SK-N-MC (cell line): ENCODE measurements around the gene HLA-DOA.

ENCODE experiments used
- DNase-seq: peaks from one replicate; pipeline ENCODE4 v3.0.0-alpha.2; 2011; ENCODE audit warnings: low read depth, low spot score
- H3K27ac ChIP-seq: fragments of 200-600 bp; sonication (generic); 2 replicates; pipeline ENCODE4 v1.5.1; 2016; ENCODE audit warnings: mixed run types
- H3K36me3 ChIP-seq: fragments of 200-600 bp; sonication (generic); 2 replicates; pipeline ENCODE4 v1.6.1; 2017; ENCODE audit warnings: antibody characterized with exemption, low read length, mixed read lengths; ENCODE audit not compliant: insufficient read depth
- H3K4me3 ChIP-seq: fragments of 200-600 bp; sonication (generic); 2 replicates; pipeline ENCODE4 v1.5.1; 2016
- H3K9ac ChIP-seq: fragments of 200-600 bp; sonication (generic); 2 replicates; pipeline ENCODE4 v1.8.0; 2017; ENCODE audit warnings: mixed run types, mixed read lengths; ENCODE audit not compliant: insufficient read length
- H3K9me3 ChIP-seq: fragments of 200-600 bp; sonication (generic); 2 replicates; pipeline ENCODE4 v1.6.1; 2017; ENCODE audit warnings: low read depth, mild to moderate bottlenecking, antibody characterized with exemption, low read length, moderate library complexity, mixed read lengths
- EZH2 ChIP-seq: fragments of 200-600 bp; sonication (generic); IDR thresholded peaks from one replicate; pipeline ENCODE4 v1.6.1; 2017; ENCODE audit warnings: antibody characterized with exemption
- FOXP2 ChIP-seq: optimal IDR thresholded peaks from 2 replicates; pipeline ENCODE3; 2011; ENCODE audit warnings: mild to moderate bottlenecking, moderate library complexity; ENCODE audit not compliant: insufficient read depth; ENCODE audit errors: extremely low read length, control extremely low read depth
- POLR2AphosphoS5 ChIP-seq: IDR thresholded peaks from 2 replicates; pipeline ENCODE4 v1.6.1; 2012; ENCODE audit warnings: mild to moderate bottlenecking, low read depth, low read length, borderline replicate concordance

The HLA-DOA gene

DNA sequence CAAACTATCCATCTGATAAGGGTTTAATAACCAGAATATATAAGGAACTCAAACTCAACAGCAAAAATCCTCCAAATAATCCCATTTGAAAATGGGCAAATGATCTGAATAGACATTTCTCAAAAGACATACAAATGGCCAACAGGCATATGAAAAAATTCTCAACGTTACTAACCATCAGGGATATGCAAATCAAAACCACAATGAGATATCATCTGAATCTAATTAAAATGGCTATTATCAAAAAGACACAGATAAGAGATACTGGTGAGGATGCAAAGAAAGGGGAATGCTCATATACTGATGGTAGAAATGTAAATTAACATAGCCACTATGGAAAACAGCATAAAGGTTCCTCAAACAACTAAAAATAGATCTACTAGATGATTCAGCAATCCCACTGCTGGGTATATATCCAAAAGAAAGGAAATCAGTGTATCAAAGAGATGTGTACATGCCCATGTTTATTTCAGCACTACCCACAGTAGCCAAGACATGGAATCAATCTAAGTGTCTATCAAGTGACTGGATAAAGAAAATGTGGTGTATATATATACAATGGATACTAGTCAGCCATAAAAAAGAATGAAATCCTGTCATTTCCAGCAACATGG, 47.1 kb downstream of the HLA-DOA start:
- no peak for TF ChIP-seq FOXP2
- TF ChIP-seq POLR2AphosphoS5, result no peak
- TF ChIP-seq EZH2, result no peak
- no peak overlapping the region for H3K9ac ChIP-seq
- no peak for DNase-seq

DNA sequence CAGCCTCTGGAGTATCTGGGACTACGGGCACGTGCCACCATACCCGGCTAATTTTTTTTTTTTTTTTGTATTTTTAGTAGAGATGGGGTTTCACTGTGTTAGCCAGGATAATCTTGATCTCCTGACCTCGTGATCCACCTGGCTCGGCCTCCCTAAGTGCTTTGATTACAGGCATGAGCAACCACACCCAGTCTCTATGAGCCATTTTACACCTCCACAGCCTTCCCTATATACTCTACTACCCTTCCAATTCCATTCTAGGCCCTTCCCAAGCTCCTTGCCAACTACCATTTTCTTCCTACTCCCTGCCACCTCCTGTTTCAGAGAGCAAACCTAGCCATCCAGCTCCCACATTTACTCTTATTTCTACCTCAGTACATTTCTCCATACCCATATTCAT, 48.8 kb downstream of the HLA-DOA start:
- no peak overlapping the region for H3K9ac ChIP-seq
- TF ChIP-seq FOXP2, result no peak
- TF ChIP-seq POLR2AphosphoS5, result no peak
- no peak for TF ChIP-seq EZH2
- H3K9me3 ChIP-seq, result no peaks in the 10 kb centered on the region
- DNase-seq, result no peak
- no peaks in the 10 kb centered on the region for H3K36me3 ChIP-seq
- H3K27ac ChIP-seq, result no peak overlapping the region
- H3K4me3 ChIP-seq, result no peak overlapping the region

More for the DNA sequence above, 47.1 kb downstream of the HLA-DOA start:
- Histone ChIP-seq H3K36me3 (no peaks in the 10 kb centered on the region), H3K27ac (peak overlapping the region; percentile 68), H3K9me3 (no peaks in the 10 kb centered on the region), H3K4me3 (peak overlapping the region; percentile 8)

GRCh38 chr6:32956176-32956575, 53.2 kb downstream of the HLA-DOA start:
- TF ChIP-seq EZH2 (no peak), POLR2AphosphoS5 (no peak), FOXP2 (no peak)
- Histone ChIP-seq H3K4me3 (no peak overlapping the region), H3K27ac (no peak overlapping the region), H3K9ac (no peak overlapping the region), H3K9me3 (no peaks in the 10 kb centered on the region), H3K36me3 (peaks cover 4% of the 10 kb centered on the region; the same call in 1 of the 2 replicates)
- no peak for DNase-seq

GRCh38 chr6:32954986-32955802, 54.2 kb downstream of the HLA-DOA start:
- no peaks in the 10 kb centered on the region for H3K9me3 ChIP-seq
- no peak overlapping the region for H3K9ac ChIP-seq
- H3K4me3 ChIP-seq, result no peak overlapping the region
- H3K27ac ChIP-seq, result no peak overlapping the region
- DNase-seq, result no peak
- H3K36me3 ChIP-seq, result peaks cover 4% of the 10 kb centered on the region; the same call in 1 of the 2 replicates
- no peak for TF ChIP-seq POLR2AphosphoS5
- TF ChIP-seq FOXP2, result no peak
- TF ChIP-seq EZH2, result no peak

DNA sequence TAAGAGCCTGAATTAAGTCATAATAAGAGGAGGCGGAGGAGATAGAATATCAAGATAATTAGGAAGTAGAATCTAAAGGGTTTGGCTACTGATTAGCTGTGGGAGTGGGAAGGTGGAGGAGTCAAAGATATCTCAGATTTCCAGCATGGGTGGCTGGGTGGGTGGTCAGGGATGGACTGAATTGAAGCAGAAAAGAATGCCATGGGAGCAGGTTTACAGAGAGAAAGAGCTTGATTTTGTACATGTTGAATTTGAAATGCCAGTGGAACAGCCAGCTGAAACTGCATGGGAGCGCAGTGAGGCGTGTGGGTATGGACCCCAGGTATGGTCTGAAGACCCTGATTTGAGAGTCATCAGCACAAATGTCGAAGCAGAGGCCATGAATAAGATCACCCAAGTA, 55.1 kb downstream of the HLA-DOA start:
- Histone ChIP-seq H3K9ac (no peak overlapping the region), H3K4me3 (no peak overlapping the region), H3K9me3 (no peaks in the 10 kb centered on the region), H3K27ac (no peak overlapping the region), H3K36me3 (peaks cover 4% of the 10 kb centered on the region; the same call in 1 of the 2 replicates)
- TF ChIP-seq POLR2AphosphoS5 (no peak), EZH2 (no peak), FOXP2 (no peak)
- no peak for DNase-seq
